Skeletal muscle satellite cell (primary cell): ENCODE measurements around the gene EMP1.
"Not testable (repeated sequence)": the region's sequence is repeated elsewhere in the genome, so short reads cannot be mapped to it uniquely, and the experiment has no call there.

Source experiments
- H3K27me3 ChIP-seq: 2 replicates; pipeline ENCODE4 v1.7.0; 2013; ENCODE audit warnings: low read length; ENCODE audit not compliant: control insufficient read depth, insufficient read depth
- H3K36me3 ChIP-seq: 2 replicates; pipeline ENCODE4 v1.7.0; 2013; ENCODE audit warnings: mild to moderate bottlenecking, control low read depth, low read length; ENCODE audit not compliant: insufficient read depth
- H3K4me1 ChIP-seq: 2 replicates; pipeline ENCODE4 v1.7.0; 2013; ENCODE audit warnings: low read length; ENCODE audit not compliant: control insufficient read depth, insufficient read depth
- H3K4me2 ChIP-seq: 2 replicates; pipeline ENCODE4 v1.7.0; 2013; ENCODE audit warnings: mild to moderate bottlenecking, low read length
- H3K4me3 ChIP-seq: 2 replicates; pipeline ENCODE4 v1.7.0; 2013; ENCODE audit warnings: low read length
- H3K9ac ChIP-seq: 2 replicates; pipeline ENCODE4 v1.7.0; 2013; ENCODE audit warnings: mild to moderate bottlenecking, low read depth, low read length, moderate library complexity
- H3K9me3 ChIP-seq: replicated peaks from 2 replicates; pipeline ENCODE4 v1.7.0; 2013; ENCODE audit warnings: mild to moderate bottlenecking, control low read depth, low read length

Gene EMP1

GRCh38 chr12:13252024-13252423 is 55.5 kb downstream of the EMP1 start:
- no peak overlapping the region for H3K4me3 ChIP-seq
- H3K9me3 ChIP-seq: no peaks in the 10 kb centered on the region
- peaks cover 16% of the 10 kb centered on the region for H3K4me1 ChIP-seq
- no peaks in the 10 kb centered on the region for H3K27me3 ChIP-seq
- no peaks in the 10 kb centered on the region for H3K36me3 ChIP-seq
- no peak overlapping the region for H3K4me2 ChIP-seq
- no peak overlapping the region for H3K9ac ChIP-seq

DNA sequence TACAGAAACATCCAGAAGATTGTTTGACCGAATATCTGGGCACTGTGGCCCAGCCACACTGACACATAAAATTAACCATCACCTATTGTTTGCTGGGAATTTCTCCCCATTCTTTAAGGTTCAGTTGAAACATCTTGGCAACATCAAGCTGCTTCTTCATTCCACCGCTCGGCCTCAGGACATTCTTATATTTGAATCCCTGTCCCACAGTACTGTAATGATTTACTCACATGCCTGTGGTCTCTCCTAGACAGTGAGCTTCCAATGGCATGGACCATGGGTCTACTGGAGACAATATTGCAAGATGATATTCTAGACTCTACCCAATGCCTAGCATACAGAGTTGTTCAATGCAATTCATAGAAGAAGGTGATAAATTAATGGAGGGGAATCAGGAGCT is 56.1 kb downstream of the EMP1 start:
- H3K4me2 ChIP-seq: no peak overlapping the region
- H3K4me3 ChIP-seq: no peak overlapping the region
- no peaks in the 10 kb centered on the region for H3K27me3 ChIP-seq
- no peaks in the 10 kb centered on the region for H3K36me3 ChIP-seq
- no peak overlapping the region for H3K9ac ChIP-seq
- H3K9me3 ChIP-seq: no peaks in the 10 kb centered on the region
- peaks cover 16% of the 10 kb centered on the region for H3K4me1 ChIP-seq

DNA sequence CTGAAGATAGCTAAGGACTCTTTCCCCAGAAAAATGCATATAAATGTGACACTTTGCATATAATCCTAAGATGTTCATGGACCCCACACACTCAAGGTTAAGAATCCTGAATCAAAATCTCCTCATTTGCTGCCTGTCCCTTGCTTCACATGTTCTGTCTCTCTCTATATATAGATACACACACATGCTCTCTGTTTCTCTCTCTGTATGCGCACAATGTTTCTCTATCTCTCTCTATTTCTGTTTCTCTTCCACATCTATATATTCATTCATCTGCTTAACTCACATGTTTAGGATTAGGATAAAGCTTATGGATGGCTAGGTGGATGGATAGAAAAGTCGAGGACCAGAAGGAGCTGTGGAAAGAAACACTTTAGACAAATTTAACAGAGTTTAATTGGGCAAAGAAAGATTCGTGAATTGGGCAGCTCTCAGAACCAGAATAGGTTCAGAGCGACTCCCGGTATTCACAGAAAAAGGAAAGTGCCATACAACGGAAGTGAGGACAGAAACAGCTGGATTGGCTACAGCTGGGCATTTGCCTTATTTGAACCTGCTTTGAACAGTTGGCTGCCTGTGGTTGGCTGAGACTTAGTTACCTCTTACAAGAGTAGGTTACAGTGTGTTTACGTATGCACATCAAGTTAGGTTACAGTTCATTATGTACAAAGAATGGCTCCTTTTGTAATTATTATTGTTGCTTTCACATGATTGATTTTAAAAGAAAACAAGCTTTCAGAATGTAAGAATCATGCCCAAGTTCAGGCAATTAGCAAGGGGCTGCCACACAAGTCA is 57.6 kb downstream of the EMP1 start:
- no peaks in the 10 kb centered on the region for H3K36me3 ChIP-seq
- H3K4me3 ChIP-seq: no peak overlapping the region
- no peaks in the 10 kb centered on the region for H3K27me3 ChIP-seq
- H3K9ac ChIP-seq: no peak overlapping the region
- H3K4me2 ChIP-seq: no peak overlapping the region
- H3K4me1 ChIP-seq: peaks cover 16% of the 10 kb centered on the region
- no peaks in the 10 kb centered on the region for H3K9me3 ChIP-seq

DNA sequence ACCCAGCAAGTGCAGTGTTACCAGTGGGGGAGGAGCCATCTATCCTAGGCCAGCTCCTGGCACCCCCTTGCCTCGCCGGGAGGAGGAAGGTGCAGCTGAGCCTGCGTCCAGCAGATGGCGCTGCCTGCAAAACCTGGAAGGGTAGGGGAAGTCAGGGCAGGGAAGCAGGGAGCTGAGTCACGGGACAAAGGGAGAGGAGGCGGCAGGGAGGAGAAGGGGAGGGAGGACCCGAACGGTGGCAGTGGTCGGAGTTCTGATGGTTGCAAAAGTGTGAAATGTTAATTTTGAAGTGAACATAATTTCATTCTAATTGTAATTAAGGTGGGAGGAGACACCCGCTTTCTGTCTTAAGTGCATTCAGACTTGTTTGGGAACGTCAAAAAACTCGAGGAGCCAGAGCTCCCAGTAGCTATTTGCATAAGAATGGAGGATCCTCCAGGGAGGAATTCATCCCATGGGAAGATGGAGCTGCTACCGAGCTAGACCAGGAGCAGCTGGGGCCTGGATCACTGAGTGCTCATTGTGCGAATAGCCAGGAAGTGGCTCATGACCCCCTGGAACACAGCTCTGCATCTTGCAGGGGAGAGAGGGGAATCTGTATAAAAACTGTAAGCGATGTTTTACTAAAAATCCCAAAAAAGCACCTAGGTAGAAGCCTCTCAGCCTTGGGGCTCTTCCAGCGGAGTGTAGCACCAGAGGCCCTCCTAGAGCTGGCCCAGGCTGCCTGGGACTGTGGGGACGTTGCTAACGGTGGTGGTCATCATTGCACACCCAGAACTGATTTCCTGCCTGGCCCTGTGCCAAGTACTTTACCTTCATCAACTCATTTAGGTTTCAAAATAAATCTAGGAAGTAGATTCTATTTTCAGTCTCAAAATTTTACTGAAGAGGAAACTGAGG is 59.5 kb downstream of the EMP1 start:
- peak overlapping the region; percentile 77 for H3K4me2 ChIP-seq
- peak overlapping the region; percentile 63 for H3K4me3 ChIP-seq

GRCh38 chr12:13256692-13257045 is 60.1 kb downstream of the EMP1 start:
- H3K27me3 ChIP-seq: no peaks in the 10 kb centered on the region
- H3K4me3 ChIP-seq: no peak overlapping the region
- H3K9me3 ChIP-seq: no peaks in the 10 kb centered on the region
- no peak overlapping the region for H3K4me2 ChIP-seq
- H3K9ac ChIP-seq: no peak overlapping the region
- peaks cover 6% of the 10 kb centered on the region for H3K4me1 ChIP-seq
- no peaks in the 10 kb centered on the region for H3K36me3 ChIP-seq

More for the DNA sequence above, 59.5 kb downstream of the EMP1 start:
- H3K9me3 ChIP-seq: no peaks in the 10 kb centered on the region
- H3K27me3 ChIP-seq: no peaks in the 10 kb centered on the region
- H3K36me3 ChIP-seq: no peaks in the 10 kb centered on the region
- H3K4me1 ChIP-seq: peaks cover 6% of the 10 kb centered on the region
- peak overlapping the region; percentile 58 for H3K9ac ChIP-seq

GRCh38 chr12:13257356-13257875 is 60.9 kb downstream of the EMP1 start:
- no peaks in the 10 kb centered on the region for H3K27me3 ChIP-seq
- no peak overlapping the region for H3K9ac ChIP-seq
- no peaks in the 10 kb centered on the region for H3K36me3 ChIP-seq
- no peak overlapping the region for H3K4me2 ChIP-seq
- peaks cover 6% of the 10 kb centered on the region for H3K4me1 ChIP-seq
- H3K9me3 ChIP-seq: no peaks in the 10 kb centered on the region
- no peak overlapping the region for H3K4me3 ChIP-seq

DNA sequence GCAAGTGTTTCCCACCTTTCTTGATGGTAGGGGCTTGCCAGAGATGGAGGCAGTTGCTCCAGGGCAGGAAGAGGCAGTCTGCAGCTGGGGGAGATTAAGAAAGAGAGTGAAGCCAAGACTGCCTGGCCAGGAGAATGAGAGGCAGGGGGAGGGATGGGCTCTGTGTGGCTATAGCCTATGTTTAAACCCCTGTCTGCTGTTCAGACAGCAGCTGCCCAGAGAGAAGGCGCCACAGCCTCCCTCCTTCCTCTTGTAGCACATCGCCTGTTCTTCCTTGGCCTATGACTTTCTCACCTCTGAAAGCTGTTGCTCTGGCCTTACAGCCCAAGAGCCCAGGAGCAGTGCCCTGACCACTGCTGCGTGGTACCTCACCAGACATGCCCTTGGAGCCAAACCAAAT is 61.7 kb downstream of the EMP1 start:
- Histone ChIP-seq H3K9me3 (no peaks in the 10 kb centered on the region), H3K4me2 (no peak overlapping the region), H3K36me3 (no peaks in the 10 kb centered on the region), H3K4me1 (peaks cover 6% of the 10 kb centered on the region), H3K9ac (no peak overlapping the region), H3K4me3 (no peak overlapping the region), H3K27me3 (no peaks in the 10 kb centered on the region)

DNA sequence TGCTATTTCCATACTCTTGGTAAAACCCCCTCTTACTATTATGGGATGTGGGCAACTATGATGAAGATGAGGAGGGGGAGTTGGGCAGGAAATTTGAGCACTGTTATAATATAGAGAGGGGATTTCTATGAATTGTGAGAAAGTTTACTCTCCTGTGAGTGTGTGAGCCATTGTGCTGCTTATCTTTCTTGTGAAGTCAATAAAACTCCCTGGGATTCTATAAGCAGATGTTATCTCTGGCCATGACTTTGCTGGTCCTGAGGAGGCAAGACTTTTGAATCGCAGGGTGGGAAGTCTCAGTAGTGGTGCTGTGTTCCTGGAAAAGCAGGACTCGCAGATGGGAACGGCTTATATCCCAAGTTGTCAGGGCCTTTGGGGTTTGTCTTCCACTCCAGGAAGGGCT is 62.2 kb downstream of the EMP1 start:
- Histone ChIP-seq H3K9me3 (no peaks in the 10 kb centered on the region), H3K4me1 (peaks cover 6% of the 10 kb centered on the region), H3K27me3 (no peaks in the 10 kb centered on the region), H3K36me3 (no peaks in the 10 kb centered on the region), H3K4me2 (no peak overlapping the region), H3K9ac (no peak overlapping the region), H3K4me3 (no peak overlapping the region)

GRCh38 chr12:13259625-13260024 is 63.1 kb downstream of the EMP1 start:
- not testable (repeated sequence) for H3K9me3 ChIP-seq, H3K27me3 ChIP-seq, H3K4me1 ChIP-seq, H3K36me3 ChIP-seq, H3K4me3 ChIP-seq, H3K4me2 ChIP-seq, H3K9ac ChIP-seq

DNA sequence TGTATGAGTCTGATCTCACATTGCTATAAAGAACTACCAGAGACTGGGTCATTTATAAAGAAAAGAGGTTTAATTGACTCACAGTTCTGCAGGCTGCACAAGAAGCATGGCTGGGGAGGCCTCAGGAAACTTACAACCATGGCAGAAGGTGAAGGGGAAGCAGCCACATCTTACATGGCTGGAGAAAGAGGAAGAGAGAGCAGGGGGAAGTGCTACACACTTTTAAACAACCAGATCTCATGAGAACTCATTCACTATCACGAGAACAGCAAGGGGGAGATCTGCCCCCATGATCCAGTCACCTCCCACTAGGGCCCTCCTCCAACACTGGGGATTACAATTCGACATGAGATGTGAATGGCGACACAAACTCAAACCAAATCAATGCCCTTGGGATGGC is 71.3 kb downstream of the EMP1 start:
- H3K4me2 ChIP-seq, H3K4me1 ChIP-seq, H3K9ac ChIP-seq, H3K9me3 ChIP-seq, H3K4me3 ChIP-seq, H3K36me3 ChIP-seq: not testable (repeated sequence)
- peaks cover 33% of the 10 kb centered on the region for H3K27me3 ChIP-seq

GRCh38 chr12:13268581-13268980 is 72.1 kb downstream of the EMP1 start:
- Histone ChIP-seq H3K9ac (no peak overlapping the region), H3K27me3 (peaks cover 39% of the 10 kb centered on the region), H3K4me1 (no peaks in the 10 kb centered on the region), H3K9me3 (no peaks in the 10 kb centered on the region), H3K36me3 (no peaks in the 10 kb centered on the region), H3K4me2 (no peak overlapping the region), H3K4me3 (no peak overlapping the region)
